ENCODE data around the gene LIN9. TPM values are rescaled to one million over a fixed set of nuclear protein-coding genes. Genes with fewer than 3 reads are reported as not detected.

The LIN9 gene
- total RNA-seq, 2 experiments from 2014 or later = 10.2 to 11.3 TPM

GRCh38 chr1:226332947-226333346, 24.0 kb upstream of the LIN9 start:
- no peak overlapping the region for H3K27ac Mint-ChIP-seq

GRCh38 chr1:226329237-226329636, 20.3 kb upstream of the LIN9 start:
- intact Hi-C loops (cut with micrococcal nuclease) = no loop called here
- H3K27me3 Mint-ChIP-seq = no peaks in the 10 kb centered on the region
- DNase-seq (no peak), ATAC-seq (no peak)
- ChIA-PET CTCF (no interaction called here), POLR2A (no interaction called here)
- H3K27ac Mint-ChIP-seq = no peak overlapping the region
- H3K4me1 Mint-ChIP-seq (ENCODE audit: low read depth) = peaks cover 5% of the 10 kb centered on the region
- no peak for TF ChIP-seq CTCF (IDR thresholded peaks at IDR 0.05)
- H3K9me3 Mint-ChIP-seq = no peaks in the 10 kb centered on the region
- no peaks in the 10 kb centered on the region for H3K36me3 Mint-ChIP-seq (ENCODE audit: low read depth)
- H3K4me3 Mint-ChIP-seq = no peak overlapping the region

More at GRCh38 chr1:226332947-226333346, 24.0 kb upstream of the LIN9 start:
- ChIA-PET POLR2A (interaction anchor here (0.9 to 1.0 kb wide), 3 partner anchors 22 to 59 kb away, joined by 3 read pairs; partner anchors contain the start of gene LIN9), CTCF (interaction anchor here (0.7 to 6.1 kb wide), 49 partner anchors 10 to 370 kb away, joined by 3 to 68 read pairs (median 4); partner anchors contain the start of genes LIN9, MIXL1 and PARP1)
- ATAC-seq (no peak), DNase-seq (no peak)
- Mint-ChIP-seq H3K36me3 (ENCODE audit: low read depth) (no peaks in the 10 kb centered on the region), H3K4me1 (ENCODE audit: low read depth) (peaks cover 10% of the 10 kb centered on the region), H3K9me3 (no peaks in the 10 kb centered on the region), H3K4me3 (peak overlapping the region; percentile 37), H3K27me3 (no peaks in the 10 kb centered on the region)
- intact Hi-C loops (cut with micrococcal nuclease) = loop anchor here (2.0 kb wide), 1 partner anchor 208 kb away; no protein-coding TSS in a partner anchor
- no peak for TF ChIP-seq CTCF (IDR thresholded peaks at IDR 0.05)

GRCh38 chr1:226327761-226328162, 18.8 kb upstream of the LIN9 start:
- no peak overlapping the region for H3K27ac Mint-ChIP-seq
- intact Hi-C loops (cut with micrococcal nuclease) = no loop called here
- ATAC-seq (no peak), DNase-seq (no peak)
- H3K4me3 Mint-ChIP-seq = no peak overlapping the region
- no peaks in the 10 kb centered on the region for H3K9me3 Mint-ChIP-seq
- no peaks in the 10 kb centered on the region for H3K36me3 Mint-ChIP-seq (ENCODE audit: low read depth)
- no peak for TF ChIP-seq CTCF (IDR thresholded peaks at IDR 0.05)
- ChIA-PET CTCF (interaction anchor here (2.3 kb wide), 1 partner anchor 203 kb away, joined by 6 read pairs; no protein-coding TSS in a partner anchor), POLR2A (interaction anchor here (1.2 kb wide), 1 partner anchor 129 kb away, joined by 3 read pairs; no protein-coding TSS in a partner anchor)
- no peaks in the 10 kb centered on the region for H3K4me1 Mint-ChIP-seq (ENCODE audit: low read depth)
- H3K27me3 Mint-ChIP-seq = no peaks in the 10 kb centered on the region

- Mint-ChIP-seq H3K9me3 (no peaks in the 10 kb centered on the region), H3K4me3 (no peak overlapping the region), H3K4me1 (ENCODE audit: low read depth) (no peaks in the 10 kb centered on the region), H3K27me3 (peaks cover 3% of the 10 kb centered on the region), H3K36me3 (ENCODE audit: low read depth) (no peaks in the 10 kb centered on the region), H3K27ac (no peak overlapping the region)
- CTCF ChIA-PET = interaction anchor here (0.9 to 1.4 kb wide), 2 partner anchors 15 to 45 kb away, joined by 3 to 5 read pairs; no protein-coding TSS in a partner anchor
- ATAC-seq (no peak), DNase-seq (no peak)
- intact Hi-C loops (cut with micrococcal nuclease) = no loop called here
- POLR2A ChIA-PET = interaction anchor here (2.2 kb wide), 1 partner anchor 16 kb away, joined by 8 read pairs; the partner anchor contains the start of gene LIN9
- TF ChIP-seq CTCF (IDR thresholded peaks at IDR 0.05) = no peak
These were observed 16.2 kb upstream of the LIN9 start for GRCh38 chr1:226325178-226325577.

- intact Hi-C loops (cut with micrococcal nuclease) = no loop called here
- Mint-ChIP-seq H3K4me3 (no peak overlapping the region), H3K36me3 (ENCODE audit: low read depth) (no peaks in the 10 kb centered on the region)
These were observed 15.5 kb upstream of the LIN9 start for GRCh38 chr1:226324479-226324878.

More at GRCh38 chr1:226324479-226324878, 15.5 kb upstream of the LIN9 start:
- CTCF ChIA-PET = interaction anchor here (0.9 to 1.4 kb wide), 2 partner anchors 14 to 45 kb away, joined by 3 to 5 read pairs; no protein-coding TSS in a partner anchor
- peaks cover 3% of the 10 kb centered on the region for H3K27me3 Mint-ChIP-seq
- H3K27ac Mint-ChIP-seq = no peak overlapping the region
- H3K4me1 Mint-ChIP-seq (ENCODE audit: low read depth) = no peaks in the 10 kb centered on the region
- no peaks in the 10 kb centered on the region for H3K9me3 Mint-ChIP-seq
- POLR2A ChIA-PET = interaction anchor here (2.2 kb wide), 1 partner anchor 15 kb away, joined by 8 read pairs; the partner anchor contains the start of gene LIN9
- ATAC-seq (no peak), DNase-seq (no peak)
- no peak for TF ChIP-seq CTCF (IDR thresholded peaks at IDR 0.05)

All from activated CD8-positive, alpha-beta T cell treated with anti-CD3 and anti-CD28 coated beads for 36 hours (primary cell).